C4-2B (cell line): ENCODE measurements around the gene PROM1.

Experiments
- CTCF ChIP-seq: fragments of 450-650 bp; conservative IDR thresholded peaks from 2 replicates; pipeline ENCODE4 v1.5.1; 2017; ENCODE audit warnings: mild to moderate bottlenecking
- ZFX ChIP-seq: fragments of 450-650 bp; IDR thresholded peaks from 2 replicates; pipeline ENCODE4 v1.6.1; 2017

- TF ChIP-seq CTCF (no peak), ZFX (no peak)
These were observed 51.4 kb downstream of the PROM1 start for GRCh38 chr4:16032396-16032770.
